ENCODE results near the gene RNF227. TPM values are rescaled to one million over a fixed set of nuclear protein-coding genes. Genes with fewer than 3 reads are reported as not detected.
"Not testable (repeated sequence)": the region's sequence is repeated elsewhere in the genome, so short reads cannot be mapped to it uniquely, and the experiment has no call there.

The RNF227 gene
- total RNA-seq, result 2.7 TPM
- polyA plus RNA-seq, result 5.8 TPM
- long read RNA-seq, donor 1, result 0 reads
- long read RNA-seq, donor 2, result 0 reads
- long read RNA-seq, donor 3, transcript RNF227-202 (1 exons, 2,618 nt), result major isoform, 10 of 14 reads
- long read RNA-seq, donor 3, partial matches to known transcripts, result 0 of 14 reads
- long read RNA-seq, donor 3, other reads (novel, unspliced or antisense), result 0 of 14 reads
- long read RNA-seq, donor 4, partial matches to known transcripts, result 0 of 5 reads
- long read RNA-seq, donor 4, other reads (novel, unspliced or antisense), result 0 of 5 reads
- long read RNA-seq, donor 5, transcript RNF227-202 (1 exons, 2,618 nt), result major isoform, 8 of 9 reads
- long read RNA-seq, donor 5, partial matches to known transcripts, result 0 of 9 reads
- long read RNA-seq, donor 5, other reads (novel, unspliced or antisense), result 0 of 9 reads
- long read RNA-seq, donor 6, partial matches to known transcripts, result 0 of 7 reads
- long read RNA-seq, donor 6, other reads (novel, unspliced or antisense), result 0 of 7 reads
- long read RNA-seq, donor 7, transcript RNF227-202 (1 exons, 2,618 nt), result major isoform, 6 of 7 reads
- long read RNA-seq, donor 7, partial matches to known transcripts, result 0 of 7 reads
- long read RNA-seq, donor 7, other reads (novel, unspliced or antisense), result 0 of 7 reads
- long read RNA-seq, donor 8, partial matches to known transcripts, result 0 of 5 reads
- long read RNA-seq, donor 8, other reads (novel, unspliced or antisense), result 0 of 5 reads
- long read RNA-seq, donor 9, partial matches to known transcripts, result 0 of 3 reads
- long read RNA-seq, donor 9, other reads (novel, unspliced or antisense), result 0 of 3 reads
- long read RNA-seq, donor 10, partial matches to known transcripts, result 0 of 3 reads
- long read RNA-seq, donor 10, other reads (novel, unspliced or antisense), result 0 of 3 reads

GRCh38 chr17:7915611-7916384 is at the start of gene RNF227:
Gene RNF227, minus strand, starts transcription at chr17:7916289. Its CDS starts 94 bp downstream, at chr17:7916195.
- DNase-seq (ENCODE audit: low read depth in 6 of 9, low spot score in 9 of 9), result peak; percentile 49 to 90 (median 79)
- Histone ChIP-seq H3K9me3 (ENCODE audit: control insufficient read depth in 2 of 2, insufficient read depth in 1 of 2, low read length in 1 of 2) (peaks cover 0 to 6% of the 10 kb centered on the region in 2 donors), H3K36me3 (ENCODE audit: control insufficient read depth in 2 of 2, insufficient read depth in 2 of 2, low read length in 1 of 2) (peaks cover 16 to 18% of the 10 kb centered on the region in 2 donors), H3K27ac (ENCODE audit: low read depth in 1 of 2, low read length in 1 of 2) (peak within 1 kb of the TSS; percentile 86 to 92), H3K4me1 (ENCODE audit: control insufficient read depth in 2 of 2, insufficient read depth in 2 of 2, low read length in 2 of 2) (peaks cover 15 to 21% of the 10 kb centered on the region in 2 donors), H3K27me3 (ENCODE audit: control insufficient read depth in 2 of 2, insufficient read depth in 1 of 2, low read length in 1 of 2) (peaks cover 0 to 4% of the 10 kb centered on the region in 2 donors), H3K4me3 (ENCODE audit: low read length in 2 of 2) (peak within 1 kb of the TSS; percentile 67 to 69)
- WGBS, result under 1% methylated on average over 100 of the region's 100 CpGs

DNA sequence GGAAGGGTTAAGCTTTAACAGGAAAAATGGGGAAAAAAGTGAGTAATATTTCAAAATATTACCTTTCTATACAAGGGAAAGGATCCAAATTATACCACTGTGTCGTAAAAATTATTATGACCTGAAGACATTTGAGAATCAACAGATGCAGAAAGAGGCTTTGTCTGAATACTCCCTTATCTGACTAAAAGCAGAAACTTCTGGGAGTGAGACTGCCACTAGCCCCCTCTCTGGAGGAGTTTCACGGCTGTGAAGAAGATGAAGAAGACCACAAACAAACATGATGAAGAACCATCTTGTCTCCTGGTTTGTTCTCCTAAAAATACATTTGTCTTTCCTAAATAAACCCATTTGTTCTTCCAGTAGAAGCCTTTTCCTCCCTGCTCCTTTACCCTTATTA is 45.3 kb upstream of the RNF227 start:
- 57% methylated on average over 2 of the region's 2 CpGs for WGBS
- no peak overlapping the region for H3K27ac ChIP-seq (ENCODE audit: low read depth in 1 of 2, low read length in 1 of 2)

DNA sequence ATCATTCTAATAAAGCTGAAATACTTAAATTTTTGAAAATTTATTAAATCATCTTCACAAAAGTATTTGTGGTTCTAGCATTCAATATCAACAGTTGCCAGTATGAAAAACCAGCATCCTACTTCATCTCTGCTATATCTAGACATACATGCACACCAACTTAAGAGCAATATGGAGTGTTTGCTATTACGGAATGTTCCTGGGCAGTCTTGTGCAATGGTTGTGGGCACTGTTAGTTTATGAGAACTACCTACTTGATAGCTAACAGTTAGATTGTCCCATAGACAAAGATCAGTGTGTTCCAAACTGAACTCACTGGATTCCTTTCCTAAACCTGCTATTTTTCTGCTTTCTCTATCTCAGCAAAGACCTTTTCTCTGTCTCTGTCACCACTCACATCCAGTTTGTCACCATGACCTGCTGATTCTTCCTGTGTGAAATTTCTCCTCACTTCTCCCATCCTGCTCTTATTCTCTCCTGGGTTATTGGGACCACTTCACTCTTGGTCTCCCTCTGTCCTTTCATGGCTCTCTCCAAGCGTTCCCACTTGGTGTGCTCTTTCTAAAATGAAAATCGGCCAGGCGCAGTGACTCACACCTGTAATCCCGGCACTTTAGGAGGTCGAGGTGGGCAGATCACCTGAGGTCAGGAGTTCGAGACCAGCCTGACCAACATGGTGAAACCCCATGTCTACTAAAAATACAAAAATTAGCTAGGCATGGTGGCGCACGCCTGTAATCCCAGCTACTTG is 43.6 kb upstream of the RNF227 start:
- Histone ChIP-seq H3K4me1 (ENCODE audit: control insufficient read depth in 2 of 2, insufficient read depth in 2 of 2, low read length in 2 of 2) (no peaks in the 10 kb centered on the region), H3K9me3 (ENCODE audit: control insufficient read depth in 2 of 2, insufficient read depth in 1 of 2, low read length in 1 of 2) (no peaks in the 10 kb centered on the region), H3K27ac (ENCODE audit: low read depth in 1 of 2, low read length in 1 of 2) (no peak overlapping the region), H3K4me3 (ENCODE audit: low read length in 2 of 2) (no peak overlapping the region), H3K36me3 (ENCODE audit: control insufficient read depth in 2 of 2, insufficient read depth in 2 of 2, low read length in 1 of 2) (no peaks in the 10 kb centered on the region), H3K27me3 (ENCODE audit: control insufficient read depth in 2 of 2, insufficient read depth in 1 of 2, low read length in 1 of 2) (peaks cover 0 to 8% of the 10 kb centered on the region in 2 donors)
- 95% methylated on average over 9 of the region's 9 CpGs for WGBS
- no peak for DNase-seq (ENCODE audit: low read depth in 6 of 9, low spot score in 9 of 9)

More for the DNA sequence above, 45.3 kb upstream of the RNF227 start:
- H3K27me3 ChIP-seq (ENCODE audit: control insufficient read depth in 2 of 2, insufficient read depth in 1 of 2, low read length in 1 of 2), result peaks cover 0 to 8% of the 10 kb centered on the region in 2 donors
- no peaks in the 10 kb centered on the region for H3K9me3 ChIP-seq (ENCODE audit: control insufficient read depth in 2 of 2, insufficient read depth in 1 of 2, low read length in 1 of 2)
- DNase-seq (ENCODE audit: low read depth in 6 of 9, low spot score in 9 of 9), result no peak
- H3K4me3 ChIP-seq (ENCODE audit: low read length in 2 of 2), result no peak overlapping the region
- H3K36me3 ChIP-seq (ENCODE audit: control insufficient read depth in 2 of 2, insufficient read depth in 2 of 2, low read length in 1 of 2), result no peaks in the 10 kb centered on the region
- H3K4me1 ChIP-seq (ENCODE audit: control insufficient read depth in 2 of 2, insufficient read depth in 2 of 2, low read length in 2 of 2), result no peaks in the 10 kb centered on the region

DNA sequence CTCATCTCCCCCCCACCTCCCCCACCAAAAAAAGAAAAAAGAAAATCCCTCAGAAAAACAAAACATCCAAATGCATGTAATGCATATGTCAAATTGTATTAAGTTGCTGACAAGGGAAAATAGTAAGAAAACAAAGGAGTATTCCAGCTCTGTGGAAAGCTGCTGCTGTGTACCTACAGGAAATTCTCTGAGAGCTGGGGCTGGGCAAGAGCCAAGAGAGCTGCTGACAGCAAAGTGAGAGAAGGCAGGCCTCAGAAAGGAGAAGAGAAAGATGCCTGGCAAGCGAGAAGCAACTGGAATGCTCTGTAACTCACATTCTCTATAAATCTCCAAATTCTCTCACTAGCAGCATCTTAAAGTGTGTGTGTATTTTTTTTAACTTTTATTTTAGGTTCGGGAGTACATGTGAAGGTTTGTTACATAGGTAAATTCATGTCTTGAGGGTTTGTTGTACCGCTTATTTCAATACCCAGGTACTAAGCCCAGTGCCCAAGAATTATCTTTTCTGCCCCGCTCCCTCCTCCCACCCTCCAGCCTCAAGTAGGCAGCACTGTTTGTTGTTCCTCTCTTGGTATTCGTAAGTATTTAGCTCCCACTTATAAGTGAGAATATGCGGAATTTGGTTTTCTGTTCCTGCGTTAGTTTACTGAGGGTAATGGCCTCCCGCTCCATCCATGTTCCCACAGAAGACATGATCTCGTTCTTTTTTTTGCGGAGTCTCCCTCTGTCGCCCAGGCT is 40.3 kb upstream of the RNF227 start:
- Histone ChIP-seq H3K4me3 (ENCODE audit: low read length in 2 of 2) (no peak overlapping the region), H3K4me1 (ENCODE audit: control insufficient read depth in 2 of 2, insufficient read depth in 2 of 2, low read length in 2 of 2) (no peaks in the 10 kb centered on the region), H3K27ac (ENCODE audit: low read depth in 1 of 2, low read length in 1 of 2) (no peak overlapping the region), H3K9me3 (ENCODE audit: control insufficient read depth in 2 of 2, insufficient read depth in 1 of 2, low read length in 1 of 2) (no peaks in the 10 kb centered on the region), H3K27me3 (ENCODE audit: control insufficient read depth in 2 of 2, insufficient read depth in 1 of 2, low read length in 1 of 2) (peaks cover 0 to 8% of the 10 kb centered on the region in 2 donors), H3K36me3 (ENCODE audit: control insufficient read depth in 2 of 2, insufficient read depth in 2 of 2, low read length in 1 of 2) (no peaks in the 10 kb centered on the region)
- DNase-seq (ENCODE audit: low read depth in 6 of 9, low spot score in 9 of 9), result no peak
- 89% methylated on average over 11 of the region's 11 CpGs for WGBS

- 93% methylated on average over 13 of the region's 13 CpGs for WGBS
- H3K27ac ChIP-seq (ENCODE audit: low read depth in 1 of 2, low read length in 1 of 2), result no peak overlapping the region
- no peaks in the 10 kb centered on the region for H3K4me1 ChIP-seq (ENCODE audit: control insufficient read depth in 2 of 2, insufficient read depth in 2 of 2, low read length in 2 of 2)
- DNase-seq (ENCODE audit: low read depth in 6 of 9, low spot score in 9 of 9), result no peak
- H3K36me3 ChIP-seq (ENCODE audit: control insufficient read depth in 2 of 2, insufficient read depth in 2 of 2, low read length in 1 of 2), result no peaks in the 10 kb centered on the region
- H3K9me3 ChIP-seq (ENCODE audit: control insufficient read depth in 2 of 2, insufficient read depth in 1 of 2, low read length in 1 of 2), result no peaks in the 10 kb centered on the region
- H3K27me3 ChIP-seq (ENCODE audit: control insufficient read depth in 2 of 2, insufficient read depth in 1 of 2, low read length in 1 of 2), result peaks cover 0 to 5% of the 10 kb centered on the region in 2 donors
- no peak overlapping the region for H3K4me3 ChIP-seq (ENCODE audit: low read length in 2 of 2)
Measured at GRCh38 chr17:7955414-7956227, 39.5 kb upstream of the RNF227 start.

- H3K36me3 ChIP-seq (ENCODE audit: control insufficient read depth in 2 of 2, insufficient read depth in 2 of 2, low read length in 1 of 2), result peaks cover 11 to 17% of the 10 kb centered on the region in 2 donors
- not testable (repeated sequence) for DNase-seq (ENCODE audit: low read depth in 6 of 9, low spot score in 9 of 9); H3K9me3 ChIP-seq (ENCODE audit: control insufficient read depth in 2 of 2, insufficient read depth in 1 of 2, low read length in 1 of 2); H3K27ac ChIP-seq (ENCODE audit: low read depth in 1 of 2, low read length in 1 of 2); H3K27me3 ChIP-seq (ENCODE audit: control insufficient read depth in 2 of 2, insufficient read depth in 1 of 2, low read length in 1 of 2); H3K4me1 ChIP-seq (ENCODE audit: control insufficient read depth in 2 of 2, insufficient read depth in 2 of 2, low read length in 2 of 2); H3K4me3 ChIP-seq (ENCODE audit: low read length in 2 of 2)
- 97% methylated on average over 13 of the region's 13 CpGs for WGBS
Measured at GRCh38 chr17:7953266-7953665, 37.2 kb upstream of the RNF227 start.

DNA sequence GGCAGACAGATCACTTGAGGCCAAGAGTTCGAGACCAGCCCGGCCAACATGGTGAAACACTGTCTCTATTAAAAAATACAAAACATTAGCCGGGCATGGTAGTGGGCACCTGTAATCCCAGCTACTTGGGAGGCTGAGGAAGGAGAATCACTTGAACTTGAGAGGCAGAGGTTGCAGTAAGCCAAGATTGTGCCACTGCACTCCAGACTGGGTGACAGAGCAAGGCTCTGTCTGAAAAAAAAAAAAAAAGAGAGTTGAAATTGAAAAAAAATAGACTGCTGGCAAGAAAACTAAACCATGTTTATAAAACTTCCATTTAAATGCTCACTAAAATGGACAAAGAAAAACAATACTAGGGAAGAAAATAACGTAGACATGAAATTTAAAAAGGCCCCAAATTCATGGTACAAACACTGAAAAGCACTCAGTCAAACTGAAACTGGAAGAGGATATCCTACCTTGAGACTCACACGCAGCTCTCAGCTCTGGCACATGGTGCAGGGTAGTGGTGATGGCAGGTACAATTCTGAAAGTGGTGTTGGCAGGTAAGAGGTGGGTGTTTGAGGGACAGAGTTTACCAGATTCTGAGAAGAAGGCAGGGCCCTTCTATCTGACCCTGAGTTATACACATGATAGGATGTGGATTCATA is 35.2 kb upstream of the RNF227 start:
- Histone ChIP-seq H3K36me3 (ENCODE audit: control insufficient read depth in 2 of 2, insufficient read depth in 2 of 2, low read length in 1 of 2) (peaks cover 26 to 33% of the 10 kb centered on the region in 2 donors), H3K27ac (ENCODE audit: low read depth in 1 of 2, low read length in 1 of 2) (no peak overlapping the region), H3K27me3 (ENCODE audit: control insufficient read depth in 2 of 2, insufficient read depth in 1 of 2, low read length in 1 of 2) (no peaks in the 10 kb centered on the region), H3K9me3 (ENCODE audit: control insufficient read depth in 2 of 2, insufficient read depth in 1 of 2, low read length in 1 of 2) (no peaks in the 10 kb centered on the region), H3K4me3 (ENCODE audit: low read length in 2 of 2) (no peak overlapping the region), H3K4me1 (ENCODE audit: control insufficient read depth in 2 of 2, insufficient read depth in 2 of 2, low read length in 2 of 2) (no peaks in the 10 kb centered on the region)
- 84% methylated on average over 5 of the region's 5 CpGs for WGBS
- peak in 1 of 9 donors; percentile 10 for DNase-seq (ENCODE audit: low read depth in 6 of 9, low spot score in 9 of 9)

Data from thymus (tissue), 14 donors.